CD8-positive, alpha-beta memory T cell (primary cell): ENCODE data around the gene ABHD16B. TPM values are rescaled to one million over a fixed set of nuclear protein-coding genes. Genes with fewer than 3 reads are reported as not detected.
"Not testable (repeated sequence)": the region's sequence is repeated elsewhere in the genome, so short reads cannot be mapped to it uniquely, and the experiment has no call there.

Experiments
- CTCF ChIA-PET: fragments of 350-600 bp; sonication (Branson Sonifier 250); formaldehyde crosslinking; loops from one replicate; lab custom pipeline; 2021; ENCODE audit warnings: antibody characterized with exemption; lab: Charles Lee
- POLR2A ChIA-PET: fragments of 350-600 bp; sonication (Branson Sonifier 250); formaldehyde crosslinking; loops from one replicate; lab custom pipeline; 2021; ENCODE audit warnings: antibody characterized with exemption; lab: Charles Lee
- DNase-seq, 5 donors: peaks; one replicate each; pipeline versions ENCODE4 v3.0.0 to v3.0.0-alpha.2; 2020 to 2022; ENCODE audit warnings: mixed read lengths in 1 of 5
- H3K27ac ChIP-seq: one replicate; pipeline ENCODE4 v1.7.0; 2013; ENCODE audit warnings: low read depth, mild to moderate bottlenecking, low read length, moderate library complexity
- H3K27me3 ChIP-seq: 2 replicates; pipeline ENCODE4 v1.7.0; 2013; ENCODE audit warnings: low read length, mild to moderate bottlenecking; ENCODE audit not compliant: insufficient read depth, poor library complexity, severe bottlenecking
- H3K36me3 ChIP-seq: 2 replicates; pipeline ENCODE4 v1.7.0; 2013; ENCODE audit warnings: mild to moderate bottlenecking, low read length, moderate library complexity; ENCODE audit not compliant: insufficient read depth
- H3K4me1 ChIP-seq: 2 replicates; pipeline ENCODE4 v1.7.0; 2013; ENCODE audit warnings: mild to moderate bottlenecking, low read length, moderate library complexity; ENCODE audit not compliant: insufficient read depth
- H3K4me3 ChIP-seq: 2 replicates; pipeline ENCODE4 v1.7.0; 2013; ENCODE audit warnings: mild to moderate bottlenecking, low read length
- H3K9me3 ChIP-seq: 2 replicates; pipeline ENCODE4 v1.7.0; 2013; ENCODE audit warnings: mild to moderate bottlenecking, low read length
- H3K27ac Mint-ChIP-seq, 8 donors: one replicate each; pipeline ENCODE4 v1.8.0; 2020 to 2021; ENCODE audit warnings: mixed read lengths in 8 of 8, mild to moderate bottlenecking in 6 of 8, inconsistent platforms in 3 of 8, moderate library complexity in 3 of 8
- H3K27me3 Mint-ChIP-seq, 2 donors: one replicate each; pipeline ENCODE4 v1.8.0; 2020 to 2021; ENCODE audit warnings: mixed read lengths in 2 of 2, mild to moderate bottlenecking in 1 of 2, moderate library complexity in 1 of 2
- H3K36me3 Mint-ChIP-seq, 3 donors: one replicate each; pipeline ENCODE4 v1.8.0; 2020 to 2021; ENCODE audit warnings: mixed read lengths in 3 of 3, inconsistent platforms in 1 of 3, mild to moderate bottlenecking in 1 of 3
- H3K4me1 Mint-ChIP-seq, 3 donors: one replicate each; pipeline ENCODE4 v1.8.0; 2020 to 2021; ENCODE audit warnings: mixed read lengths in 3 of 3, inconsistent platforms in 1 of 3, mild to moderate bottlenecking in 1 of 3
- H3K4me3 Mint-ChIP-seq, 7 donors: one replicate each; pipeline ENCODE4 v1.8.0; 2020 to 2021; ENCODE audit warnings: mixed read lengths in 7 of 7, mild to moderate bottlenecking in 6 of 7, moderate library complexity in 4 of 7, inconsistent platforms in 2 of 7
- H3K9me3 Mint-ChIP-seq, 5 donors: one replicate each; pipeline ENCODE4 v1.8.0; 2020 to 2022; ENCODE audit warnings: mixed read lengths in 5 of 5, mild to moderate bottlenecking in 3 of 5, moderate library complexity in 2 of 5, inconsistent platforms in 1 of 5
- polyA plus RNA-seq: library from polyadenylated mRNA; unstranded; fragments of 300-500 nt; fragmentation: Illumina TruSeq; gene quantifications from one replicate; pipeline ENCODE4 v1.2.3, GENCODE V29; 2021
- total RNA-seq, 2 experiments: library from RNA; stranded (reverse); gene quantifications; one replicate each; pipeline ENCODE4 v1.2.3, GENCODE V29; 2021

Gene ABHD16B
- total and polyA plus RNA-seq, 3 experiments from 2014 or later = not detected

GRCh38 chr20:63846888-63847236 is 14.4 kb upstream of the ABHD16B start:
- Histone ChIP-seq H3K36me3 (no peaks in the 10 kb centered on the region), H3K27me3 (peaks cover 33% of the 10 kb centered on the region), H3K4me1 (peaks cover 18% of the 10 kb centered on the region), H3K9me3 (no peaks in the 10 kb centered on the region), H3K27ac (peak overlapping the region; percentile 20), H3K4me3 (no peak overlapping the region)
- H3K27me3 Mint-ChIP-seq = peaks cover 44% of the 10 kb centered on the region in 2 donors
- ChIA-PET CTCF (no interaction called here), POLR2A (no interaction called here)
- no peak overlapping the region for H3K27ac Mint-ChIP-seq
- peaks cover 0 to 2% (median 0%) of the 10 kb centered on the region in 5 donors for H3K9me3 Mint-ChIP-seq
- no peak overlapping the region for H3K4me3 Mint-ChIP-seq
- H3K4me1 Mint-ChIP-seq = peaks cover 4 to 8% (median 8%) of the 10 kb centered on the region in 3 donors
- DNase-seq = no peak
- peaks cover 0 to 4% (median 2%) of the 10 kb centered on the region in 3 donors for H3K36me3 Mint-ChIP-seq

- Mint-ChIP-seq H3K4me3 (no peak overlapping the region), H3K4me1 (peaks cover 4 to 8% (median 4%) of the 10 kb centered on the region in 3 donors), H3K27ac (no peak overlapping the region), H3K27me3 (peaks cover 43% of the 10 kb centered on the region in 2 donors), H3K9me3 (no peaks in the 10 kb centered on the region), H3K36me3 (no peaks in the 10 kb centered on the region)
- peak overlapping the region; percentile 20 for H3K27ac ChIP-seq
- POLR2A ChIA-PET = no interaction called here
- no peak for DNase-seq
- H3K4me1 ChIP-seq = peaks cover 18% of the 10 kb centered on the region
- H3K36me3 ChIP-seq = no peaks in the 10 kb centered on the region
- CTCF ChIA-PET = no interaction called here
- H3K27me3 ChIP-seq = peaks cover 33% of the 10 kb centered on the region
- no peaks in the 10 kb centered on the region for H3K9me3 ChIP-seq
- H3K4me3 ChIP-seq = no peak overlapping the region
Observed at GRCh38 chr20:63847237-63848002, 13.9 kb upstream of the ABHD16B start.

- H3K36me3 Mint-ChIP-seq = no peaks in the 10 kb centered on the region
- peaks cover 39 to 40% of the 10 kb centered on the region in 2 donors for H3K27me3 Mint-ChIP-seq
- DNase-seq = no peak
- ChIA-PET CTCF (no interaction called here), POLR2A (interaction anchor here (0.6 kb wide), 1 partner anchor 44 kb away, joined by 3 read pairs; no protein-coding TSS in a partner anchor)
- no peak overlapping the region for H3K27ac Mint-ChIP-seq
- no peaks in the 10 kb centered on the region for H3K9me3 Mint-ChIP-seq
- H3K4me1 Mint-ChIP-seq = peaks cover 4 to 8% (median 4%) of the 10 kb centered on the region in 3 donors
- H3K27ac ChIP-seq = no peak overlapping the region
- no peak overlapping the region for H3K4me3 Mint-ChIP-seq
- peaks cover 33% of the 10 kb centered on the region for H3K27me3 ChIP-seq
- H3K4me1 ChIP-seq = peaks cover 18% of the 10 kb centered on the region
- no peaks in the 10 kb centered on the region for H3K36me3 ChIP-seq
- H3K9me3 ChIP-seq = no peaks in the 10 kb centered on the region
- no peak overlapping the region for H3K4me3 ChIP-seq
Observed at GRCh38 chr20:63848003-63848911, 13.0 kb upstream of the ABHD16B start.

- H3K27me3 ChIP-seq = peaks cover 14% of the 10 kb centered on the region
- H3K27ac ChIP-seq = no peak overlapping the region
- Mint-ChIP-seq H3K4me1 (peaks cover 0 to 4% (median 0%) of the 10 kb centered on the region in 3 donors), H3K9me3 (no peaks in the 10 kb centered on the region), H3K27me3 (peaks cover 16 to 23% of the 10 kb centered on the region in 2 donors), H3K27ac (peak overlapping the region in 3 of 8 donors; percentile 24 to 81 (median 72)), H3K4me3 (no peak overlapping the region), H3K36me3 (no peaks in the 10 kb centered on the region)
- H3K4me3 ChIP-seq = no peak overlapping the region
- no peaks in the 10 kb centered on the region for H3K9me3 ChIP-seq
- peaks cover 16% of the 10 kb centered on the region for H3K4me1 ChIP-seq
- DNase-seq = no peak
- CTCF ChIA-PET = no interaction called here
- H3K36me3 ChIP-seq = no peaks in the 10 kb centered on the region
- POLR2A ChIA-PET = no interaction called here
Observed at GRCh38 chr20:63850689-63851547, 10.4 kb upstream of the ABHD16B start.

GRCh38 chr20:63851548-63851943 is 9.8 kb upstream of the ABHD16B start:
- DNase-seq, POLR2A ChIA-PET, H3K4me1 Mint-ChIP-seq, H3K9me3 ChIP-seq, CTCF ChIA-PET, H3K36me3 Mint-ChIP-seq, H3K36me3 ChIP-seq, H3K9me3 Mint-ChIP-seq, H3K4me3 ChIP-seq, H3K27ac Mint-ChIP-seq, H3K27ac ChIP-seq, H3K4me3 Mint-ChIP-seq: not testable (repeated sequence)
- peaks cover 16% of the 10 kb centered on the region for H3K4me1 ChIP-seq
- H3K27me3 ChIP-seq = peaks cover 11% of the 10 kb centered on the region
- H3K27me3 Mint-ChIP-seq = peaks cover 13 to 19% of the 10 kb centered on the region in 2 donors

- H3K27ac Mint-ChIP-seq, H3K9me3 ChIP-seq, H3K36me3 ChIP-seq, H3K36me3 Mint-ChIP-seq, H3K9me3 Mint-ChIP-seq, H3K27me3 ChIP-seq, DNase-seq, H3K27ac ChIP-seq, POLR2A ChIA-PET, H3K4me3 ChIP-seq, H3K4me3 Mint-ChIP-seq: not testable (repeated sequence)
- Mint-ChIP-seq H3K4me1 (peaks cover 15 to 20% (median 19%) of the 10 kb centered on the region in 3 donors), H3K27me3 (peaks cover 13 to 16% of the 10 kb centered on the region in 2 donors)
- CTCF ChIA-PET = interaction anchor here (2.5 kb wide), 1 partner anchor 11 kb away, joined by 12 read pairs; the partner anchor contains the start of gene TPD52L2
- peaks cover 21% of the 10 kb centered on the region for H3K4me1 ChIP-seq
Observed at GRCh38 chr20:63853733-63854068, 7.6 kb upstream of the ABHD16B start.

- H3K36me3 ChIP-seq = no peaks in the 10 kb centered on the region
- H3K4me1 ChIP-seq = peaks cover 26% of the 10 kb centered on the region
- ChIA-PET CTCF (interaction anchor here (2.5 kb wide), 1 partner anchor 10 kb away, joined by 12 read pairs; the partner anchor contains the start of gene TPD52L2), POLR2A (no interaction called here)
- Mint-ChIP-seq H3K9me3 (no peaks in the 10 kb centered on the region), H3K27me3 (peaks cover 13 to 16% of the 10 kb centered on the region in 2 donors), H3K4me3 (no peak overlapping the region), H3K4me1 (peaks cover 19 to 25% (median 24%) of the 10 kb centered on the region in 3 donors), H3K27ac (peak overlapping the region in 1 of 8 donors; percentile 70), H3K36me3 (no peaks in the 10 kb centered on the region)
- H3K4me3 ChIP-seq = no peak overlapping the region
- no peak for DNase-seq
- no peaks in the 10 kb centered on the region for H3K9me3 ChIP-seq
- H3K27ac ChIP-seq = no peak overlapping the region
- no peaks in the 10 kb centered on the region for H3K27me3 ChIP-seq
Observed at GRCh38 chr20:63854069-63854765, 7.1 kb upstream of the ABHD16B start.
